ENCODE data around the gene PCYOX1L.

PCYOX1L gene

GRCh38 chr5:149360272-149360671 is 2.4 kb downstream of the PCYOX1L start:
- no peak for TF ChIP-seq CTCF (IDR thresholded peaks at IDR 0.05; ENCODE audit: low read depth, low read length)
- DNase-seq (ENCODE audit: extremely low read depth, low read depth) = no peak

GRCh38 chr5:149362541-149362940 is 4.7 kb downstream of the PCYOX1L start:
- no peak for DNase-seq (ENCODE audit: extremely low read depth, low read depth)
- no peak for TF ChIP-seq CTCF (IDR thresholded peaks at IDR 0.05; ENCODE audit: low read depth, low read length)

- no peak for TF ChIP-seq CTCF (IDR thresholded peaks at IDR 0.05; ENCODE audit: low read depth, low read length)
- no peak for DNase-seq (ENCODE audit: extremely low read depth, low read depth)
These were observed 5.5 kb downstream of the PCYOX1L start for GRCh38 chr5:149363358-149363757.

DNA sequence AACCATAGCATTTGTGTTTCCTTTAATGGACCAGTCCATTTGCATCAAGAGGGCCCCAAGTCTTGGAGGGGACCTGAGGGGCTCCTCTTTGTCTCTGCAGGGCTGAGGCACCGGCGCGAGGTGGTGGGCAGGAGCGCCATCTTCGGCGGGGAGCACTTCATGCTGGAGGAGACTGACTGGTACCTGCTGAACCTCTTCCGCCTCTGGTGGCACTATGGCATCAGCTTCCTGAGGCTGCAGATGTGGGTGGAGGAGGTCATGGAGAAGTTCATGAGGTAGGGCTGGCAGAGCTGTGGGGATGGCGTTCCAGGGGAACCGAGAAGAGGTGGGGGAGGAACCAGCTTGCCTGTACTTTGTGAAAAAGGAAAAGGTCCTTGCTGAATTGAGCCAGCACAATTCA is 6.1 kb downstream of the PCYOX1L start:
- DNase-seq (ENCODE audit: extremely low read depth, low read depth) = no peak
- no peak for TF ChIP-seq CTCF (IDR thresholded peaks at IDR 0.05; ENCODE audit: low read depth, low read length)

- TF ChIP-seq CTCF (IDR thresholded peaks at IDR 0.05; ENCODE audit: low read depth, low read length) = no peak
- no peak for DNase-seq (ENCODE audit: extremely low read depth, low read depth)
These were observed 6.9 kb downstream of the PCYOX1L start for GRCh38 chr5:149364719-149365118.

GRCh38 chr5:149365418-149365817 is 7.6 kb downstream of the PCYOX1L start:
- TF ChIP-seq CTCF (IDR thresholded peaks at IDR 0.05; ENCODE audit: low read depth, low read length) = no peak
- DNase-seq (ENCODE audit: extremely low read depth, low read depth) = no peak

DNA sequence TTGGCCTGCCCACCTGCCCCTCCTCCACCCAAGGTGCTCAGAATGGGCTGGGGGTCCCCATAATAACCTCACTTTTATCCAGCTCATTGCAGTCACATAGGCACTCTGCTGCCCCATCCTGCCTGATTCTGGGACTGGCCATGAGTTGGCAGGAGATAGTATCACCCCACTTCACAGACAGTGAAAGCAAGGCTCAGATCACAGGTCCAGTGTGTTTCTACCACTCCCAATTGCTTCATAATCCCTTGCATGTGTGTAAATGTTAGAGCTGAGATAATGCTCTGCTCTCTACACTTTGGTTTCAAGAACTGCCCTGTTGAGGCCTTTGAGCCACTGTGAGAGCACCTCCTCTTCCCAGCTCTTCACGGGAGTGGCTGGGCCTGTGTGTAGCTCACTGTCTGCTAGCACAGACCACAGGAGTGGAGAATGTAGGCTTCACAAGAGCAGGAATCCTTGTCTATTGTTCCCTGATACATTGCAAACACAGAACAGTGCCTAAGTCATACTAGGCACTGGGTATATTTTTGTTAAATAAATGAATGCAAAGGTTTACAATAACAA is 8.4 kb downstream of the PCYOX1L start:
- DNase-seq (ENCODE audit: extremely low read depth, low read depth) = no peak
- TF ChIP-seq CTCF (IDR thresholded peaks at IDR 0.05; ENCODE audit: low read depth, low read length) = no peak

All from AG09319 (cell line).